Limb (tissue), 2 donors: ENCODE data around the gene TLR6.
"Not testable (repeated sequence)": the region's sequence is repeated elsewhere in the genome, so short reads cannot be mapped to it uniquely, and the experiment has no call there.

Experiments used
- DNase-seq, 2 donors: peaks; one replicate each; pipeline ENCODE4 v3.0.0-alpha.2; 2016; ENCODE audit errors: extremely low spot score in 2 of 2

The TLR6 gene

GRCh38 chr4:38788317-38788716 is 68.3 kb downstream of the TLR6 start:
- DNase-seq, result no peak

- DNase-seq, result no peak
Observed at GRCh38 chr4:38787693-38788092, 68.9 kb downstream of the TLR6 start.

- DNase-seq, result no peak
Observed at GRCh38 chr4:38785901-38786402, 70.7 kb downstream of the TLR6 start.

GRCh38 chr4:38785041-38785790 is 71.4 kb downstream of the TLR6 start:
- DNase-seq, result no peak

GRCh38 chr4:38784141-38784540 is 72.5 kb downstream of the TLR6 start:
- no peak for DNase-seq

GRCh38 chr4:38783109-38783460 is 73.5 kb downstream of the TLR6 start:
- no peak for DNase-seq

GRCh38 chr4:38782452-38783108 is 74.0 kb downstream of the TLR6 start, which contains the start of gene TLR10:
TLR10 (minus strand) TSS chr4:38782990; CDS start chr4:38775590, 7,400 bp downstream.
- peak in 1 of 2 donors; percentile 40 for DNase-seq

- no peak for DNase-seq
Observed at GRCh38 chr4:38781854-38782261, 74.8 kb downstream of the TLR6 start.

- DNase-seq, result no peak
Observed at GRCh38 chr4:38780833-38781484, 75.7 kb downstream of the TLR6 start.

GRCh38 chr4:38779790-38780189 is 76.8 kb downstream of the TLR6 start:
- DNase-seq, result no peak

- DNase-seq, result not testable (repeated sequence)
Observed at GRCh38 chr4:38777925-38778324, 78.7 kb downstream of the TLR6 start.

GRCh38 chr4:38775326-38775725 is 81.3 kb downstream of the TLR6 start:
- DNase-seq, result no peak

GRCh38 chr4:38774181-38774955 is 82.2 kb downstream of the TLR6 start:
- DNase-seq, result no peak
